Measurements from ENCODE around the gene GLG1.

GLG1 gene

GRCh38 chr16:74466872-74467271 lies 140.0 kb downstream of the GLG1 start:
- peaks cover 11% of the 10 kb centered on the region; the same call in 1 of the 2 replicates for H3F3A ChIP-seq (ENCODE audit: insufficient read depth, low read length)
- no peaks in the 10 kb centered on the region for H3K9me2 ChIP-seq (replicated peaks; ENCODE audit: insufficient read depth, low read length)
- H3K4me2 ChIP-seq (ENCODE audit: low read depth, low read length): 0 out of 2 replicates have a peak overlapping the region, but pooled peaks have one; percentile 4
- no peak overlapping the region for H3K9ac ChIP-seq (ENCODE audit: low read length)
- DNase-seq: peak; percentile 5
- no peak overlapping the region for H3K4me3 ChIP-seq (ENCODE audit: low read length)
- H3K79me2 ChIP-seq (ENCODE audit: low read length): no peaks in the 10 kb centered on the region
- H3K27me3 ChIP-seq (replicated peaks; ENCODE audit: insufficient read depth, low read length): no peaks in the 10 kb centered on the region
- no peak overlapping the region for H2AFZ ChIP-seq (ENCODE audit: low read length)
- H3K27ac ChIP-seq (ENCODE audit: low read length): no peak overlapping the region
- no peaks in the 10 kb centered on the region for H3K36me3 ChIP-seq (replicated peaks; ENCODE audit: insufficient read depth, low read length)
- H4K20me1 ChIP-seq (ENCODE audit: insufficient read depth, low read length): no peaks in the 10 kb centered on the region
- H3K9me3 ChIP-seq (replicated peaks; ENCODE audit: insufficient read depth, low read length): no peaks in the 10 kb centered on the region
- H3K4me1 ChIP-seq (ENCODE audit: low read length): peaks cover 19% of the 10 kb centered on the region
- TF ChIP-seq, protein P1, sequence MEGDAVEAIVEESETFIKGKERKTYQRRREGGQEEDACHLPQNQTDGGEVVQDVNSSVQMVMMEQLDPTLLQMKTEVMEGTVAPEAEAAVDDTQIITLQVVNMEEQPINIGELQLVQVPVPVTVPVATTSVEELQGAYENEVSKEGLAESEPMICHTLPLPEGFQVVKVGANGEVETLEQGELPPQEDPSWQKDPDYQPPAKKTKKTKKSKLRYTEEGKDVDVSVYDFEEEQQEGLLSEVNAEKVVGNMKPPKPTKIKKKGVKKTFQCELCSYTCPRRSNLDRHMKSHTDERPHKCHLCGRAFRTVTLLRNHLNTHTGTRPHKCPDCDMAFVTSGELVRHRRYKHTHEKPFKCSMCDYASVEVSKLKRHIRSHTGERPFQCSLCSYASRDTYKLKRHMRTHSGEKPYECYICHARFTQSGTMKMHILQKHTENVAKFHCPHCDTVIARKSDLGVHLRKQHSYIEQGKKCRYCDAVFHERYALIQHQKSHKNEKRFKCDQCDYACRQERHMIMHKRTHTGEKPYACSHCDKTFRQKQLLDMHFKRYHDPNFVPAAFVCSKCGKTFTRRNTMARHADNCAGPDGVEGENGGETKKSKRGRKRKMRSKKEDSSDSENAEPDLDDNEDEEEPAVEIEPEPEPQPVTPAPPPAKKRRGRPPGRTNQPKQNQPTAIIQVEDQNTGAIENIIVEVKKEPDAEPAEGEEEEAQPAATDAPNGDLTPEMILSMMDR (IDR thresholded peaks at IDR 0.05; ENCODE audit: low read length): no peak
- TF ChIP-seq EZH2phosphoT487 (IDR thresholded peaks at IDR 0.05; ENCODE audit: low read length): no peak
- no peak for TF ChIP-seq EZH2 (optimal IDR thresholded peaks at IDR 0.05; ENCODE audit: low read depth, low read length)

GRCh38 chr16:74465851-74466685 lies 140.8 kb downstream of the GLG1 start:
- DNase-seq: no peak
- H3K27ac ChIP-seq (ENCODE audit: low read length): no peak overlapping the region
- no peaks in the 10 kb centered on the region for H3K79me2 ChIP-seq (ENCODE audit: low read length)
- no peak overlapping the region for H3K9ac ChIP-seq (ENCODE audit: low read length)
- no peak overlapping the region for H2AFZ ChIP-seq (ENCODE audit: low read length)
- H3K9me3 ChIP-seq (replicated peaks; ENCODE audit: insufficient read depth, low read length): no peaks in the 10 kb centered on the region
- H4K20me1 ChIP-seq (ENCODE audit: insufficient read depth, low read length): no peaks in the 10 kb centered on the region
- TF ChIP-seq EZH2phosphoT487 (IDR thresholded peaks at IDR 0.05; ENCODE audit: low read length) (no peak), EZH2 (optimal IDR thresholded peaks at IDR 0.05; ENCODE audit: low read depth, low read length) (no peak)
- TF ChIP-seq, protein P1 (IDR thresholded peaks at IDR 0.05; ENCODE audit: low read length): no peak
- no peak overlapping the region for H3K4me3 ChIP-seq (ENCODE audit: low read length)
- H3F3A ChIP-seq (ENCODE audit: insufficient read depth, low read length): peaks cover 11% of the 10 kb centered on the region; the same call in 1 of the 2 replicates
- H3K4me2 ChIP-seq (ENCODE audit: low read depth, low read length): no peak overlapping the region
- peaks cover 19% of the 10 kb centered on the region for H3K4me1 ChIP-seq (ENCODE audit: low read length)
- H3K36me3 ChIP-seq (replicated peaks; ENCODE audit: insufficient read depth, low read length): no peaks in the 10 kb centered on the region
- H3K9me2 ChIP-seq (replicated peaks; ENCODE audit: insufficient read depth, low read length): no peaks in the 10 kb centered on the region
- H3K27me3 ChIP-seq (replicated peaks; ENCODE audit: insufficient read depth, low read length): no peaks in the 10 kb centered on the region

DNA sequence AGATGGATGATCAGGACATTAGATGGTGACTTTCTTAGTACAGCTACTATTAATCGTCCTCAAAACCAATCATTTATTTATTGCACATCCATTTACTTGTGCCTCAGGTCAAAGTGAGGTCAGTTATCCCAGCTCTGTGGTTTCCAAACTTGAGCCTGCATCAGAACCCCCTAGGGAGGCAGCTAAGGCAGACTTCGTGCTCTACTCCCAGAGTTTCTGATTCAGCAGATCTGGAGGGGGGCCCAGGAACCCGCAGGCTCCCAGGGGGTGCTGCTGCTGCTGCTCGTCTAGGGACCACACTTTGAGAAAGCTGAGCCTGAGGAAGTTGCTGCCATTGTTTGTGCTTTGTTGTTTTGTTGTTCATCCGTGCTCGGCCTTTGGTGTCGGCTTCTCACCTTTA lies 141.6 kb downstream of the GLG1 start:
- Histone ChIP-seq H3K4me2 (ENCODE audit: low read depth, low read length) (no peak overlapping the region), H3K36me3 (replicated peaks; ENCODE audit: insufficient read depth, low read length) (no peaks in the 10 kb centered on the region)
- TF ChIP-seq, protein P1 (IDR thresholded peaks at IDR 0.05; ENCODE audit: low read length): no peak
- no peak for TF ChIP-seq EZH2 (optimal IDR thresholded peaks at IDR 0.05; ENCODE audit: low read depth, low read length)
- no peak for TF ChIP-seq EZH2phosphoT487 (IDR thresholded peaks at IDR 0.05; ENCODE audit: low read length)

More for the DNA sequence above, 141.6 kb downstream of the GLG1 start:
- no peak for DNase-seq
- Histone ChIP-seq H3K4me1 (ENCODE audit: low read length) (peaks cover 19% of the 10 kb centered on the region), H3F3A (ENCODE audit: insufficient read depth, low read length) (peaks cover 11% of the 10 kb centered on the region; the same call in 1 of the 2 replicates), H3K9ac (ENCODE audit: low read length) (no peak overlapping the region), H3K4me3 (ENCODE audit: low read length) (no peak overlapping the region), H3K27me3 (replicated peaks; ENCODE audit: insufficient read depth, low read length) (no peaks in the 10 kb centered on the region), H4K20me1 (ENCODE audit: insufficient read depth, low read length) (no peaks in the 10 kb centered on the region), H2AFZ (ENCODE audit: low read length) (no peak overlapping the region), H3K9me2 (replicated peaks; ENCODE audit: insufficient read depth, low read length) (no peaks in the 10 kb centered on the region), H3K9me3 (replicated peaks; ENCODE audit: insufficient read depth, low read length) (no peaks in the 10 kb centered on the region), H3K27ac (ENCODE audit: low read length) (no peak overlapping the region), H3K79me2 (ENCODE audit: low read length) (no peaks in the 10 kb centered on the region)
